GM21423 (cell line): ENCODE measurements around the gene TRPM3.

Source experiments
- ATAC-seq: cut with Tn5 transposase; IDR thresholded peaks from one replicate; pipeline ENCODE4 v1.9.1; 2021; ENCODE audit warnings: mild to moderate bottlenecking, moderate library complexity; ENCODE audit not compliant: unreplicated experiment

The TRPM3 gene

DNA sequence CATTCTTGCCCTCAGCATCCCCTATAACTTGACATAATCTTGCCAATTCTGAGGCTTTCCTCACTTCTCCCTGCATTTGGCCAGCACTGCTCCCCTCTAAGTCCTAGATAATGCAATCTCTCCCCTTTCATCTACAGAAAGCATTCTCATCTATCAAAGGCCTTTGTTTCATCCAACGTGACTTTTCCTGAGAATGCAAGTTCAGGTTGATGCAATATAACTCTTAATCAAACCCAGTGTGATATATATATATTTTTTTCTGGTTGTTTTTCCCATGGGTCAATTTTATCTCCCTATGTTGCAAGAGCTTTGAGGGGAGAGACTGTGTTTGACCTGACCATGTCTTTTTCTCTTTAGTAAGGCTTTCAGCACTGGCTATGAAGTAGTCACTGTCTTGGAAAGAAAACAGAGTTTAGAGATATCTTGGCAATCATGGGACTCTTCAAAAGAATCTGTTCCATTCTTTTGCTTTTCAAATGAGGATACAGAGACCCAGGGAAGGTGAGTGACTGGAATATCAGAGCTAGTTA is 268.6 kb downstream of the TRPM3 start:
- no peak for ATAC-seq

DNA sequence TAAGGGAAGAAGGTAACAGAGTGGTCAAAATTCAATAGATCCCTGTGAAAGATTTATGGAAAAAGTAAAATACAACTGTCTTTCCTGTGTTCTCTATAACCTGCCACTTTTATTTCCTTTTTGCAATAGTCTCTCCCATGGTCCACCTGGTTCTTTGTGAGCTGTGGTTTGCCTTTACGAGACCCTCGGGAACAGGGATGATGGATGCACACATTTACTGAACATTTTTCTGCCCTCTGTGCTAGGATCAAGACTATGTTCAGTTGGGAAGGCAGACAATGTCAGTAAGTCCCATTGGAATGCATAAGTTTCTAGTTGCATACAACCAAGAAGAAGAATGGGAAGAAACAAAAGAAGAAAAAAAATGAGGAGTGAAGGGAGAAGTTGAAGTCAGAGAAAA is 281.2 kb downstream of the TRPM3 start:
- no peak for ATAC-seq

DNA sequence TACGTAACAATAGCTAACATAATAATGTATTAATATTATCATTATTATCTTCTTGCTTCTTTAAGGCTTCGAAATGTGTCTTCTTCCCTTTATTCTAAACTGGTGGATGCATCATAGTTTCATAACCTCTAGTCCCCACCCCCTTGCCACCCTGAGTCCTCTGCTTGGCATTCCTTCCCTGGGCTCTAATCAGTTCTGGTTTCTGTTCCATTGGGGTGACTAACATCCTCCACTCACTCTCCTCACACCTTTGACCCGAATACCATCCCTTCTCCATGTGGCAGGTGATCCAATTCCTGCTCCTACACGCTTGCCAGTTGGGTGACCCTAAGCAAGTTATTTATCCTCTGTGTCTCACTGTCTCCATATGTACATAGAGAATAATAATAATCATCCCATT is 286.1 kb downstream of the TRPM3 start:
- no peak for ATAC-seq

DNA sequence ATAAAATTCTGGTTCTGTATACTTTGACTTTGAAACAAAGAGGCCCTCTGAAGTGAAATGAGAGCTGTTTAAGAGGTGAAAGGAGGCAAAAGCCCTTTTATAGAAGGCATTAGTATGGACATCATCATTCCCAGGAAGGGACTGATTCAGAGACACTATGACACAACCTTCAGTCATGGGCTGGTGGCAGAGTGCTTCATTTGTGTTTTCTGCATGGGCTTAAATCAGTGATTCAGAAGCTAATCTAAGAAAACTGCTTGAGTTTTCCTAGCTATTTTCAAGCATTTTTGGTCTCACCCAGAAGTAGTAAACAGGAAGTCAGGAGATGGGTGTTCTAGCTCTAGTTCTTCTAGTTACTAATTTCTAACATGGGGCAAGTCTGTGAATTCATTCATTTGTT is 288.9 kb downstream of the TRPM3 start:
- ATAC-seq, result no peak

DNA sequence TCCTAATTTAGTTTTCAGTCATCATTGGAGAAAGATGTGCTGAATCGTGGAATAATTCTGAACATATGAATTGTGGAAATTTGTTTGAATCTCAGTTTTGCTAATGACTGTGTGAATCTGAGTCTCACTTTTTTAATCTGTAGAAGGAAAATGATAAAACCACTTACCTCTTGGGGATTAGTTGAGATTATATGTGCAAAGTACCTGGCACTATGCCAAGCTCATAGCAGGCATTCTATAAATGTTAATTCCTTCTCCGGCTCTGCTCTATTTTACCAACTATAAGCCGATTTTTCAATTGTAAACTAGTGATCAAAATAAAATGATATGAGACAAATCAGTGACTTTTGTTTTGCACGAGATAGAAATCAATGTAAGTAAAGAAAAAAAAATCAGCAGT is 290.8 kb downstream of the TRPM3 start:
- ATAC-seq, result no peak

DNA sequence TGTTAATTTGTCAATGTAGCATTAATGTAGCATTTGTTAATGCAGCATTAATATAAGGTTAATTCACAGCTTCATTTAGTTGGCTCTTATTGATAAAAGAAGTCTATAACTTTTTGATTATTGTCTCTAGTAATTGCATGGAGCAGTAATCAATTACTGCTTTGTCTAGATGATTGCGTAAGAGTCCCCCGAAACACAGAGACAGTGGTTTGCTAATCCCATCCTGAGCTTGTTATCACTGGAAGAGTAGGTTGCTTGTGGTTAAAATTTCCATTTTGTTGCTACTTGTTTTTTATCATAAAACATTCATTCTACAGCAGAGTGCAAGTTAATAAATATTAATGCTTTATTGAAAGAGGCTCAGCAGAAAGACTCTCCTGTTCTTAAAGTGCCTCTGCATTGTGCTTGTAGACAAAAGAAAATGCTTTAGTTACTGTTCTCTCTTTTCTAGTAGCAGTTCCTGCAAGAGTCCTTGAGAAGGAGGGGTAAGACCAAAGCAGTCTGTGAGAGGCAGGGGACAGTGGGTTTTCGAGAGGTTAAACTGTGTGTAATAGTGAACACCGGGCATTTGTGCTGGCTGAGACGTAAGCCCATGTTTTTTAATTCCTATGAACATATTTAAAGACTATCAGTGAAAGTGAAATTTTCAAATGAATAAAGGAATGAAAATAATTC is 291.7 kb downstream of the TRPM3 start:
- no peak for ATAC-seq

DNA sequence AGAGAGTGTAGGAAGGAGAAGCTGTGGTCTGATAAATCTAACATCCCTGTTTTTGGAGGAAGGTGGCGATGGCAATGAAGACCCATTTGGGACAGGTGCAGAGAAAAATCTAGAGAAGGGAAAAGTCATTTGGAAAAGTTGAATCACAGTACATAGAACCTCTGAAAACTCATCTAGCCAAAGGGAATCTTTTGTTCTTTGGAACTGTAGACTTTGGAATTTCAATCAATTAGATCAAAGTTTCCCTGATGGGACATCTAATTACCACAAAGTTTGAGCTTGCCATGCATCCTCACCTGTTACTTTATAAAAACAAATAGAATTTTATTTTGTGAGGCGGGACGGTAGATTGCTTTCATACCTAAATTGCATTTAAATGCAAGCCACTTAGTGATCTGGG is 294.9 kb downstream of the TRPM3 start:
- no peak for ATAC-seq

DNA sequence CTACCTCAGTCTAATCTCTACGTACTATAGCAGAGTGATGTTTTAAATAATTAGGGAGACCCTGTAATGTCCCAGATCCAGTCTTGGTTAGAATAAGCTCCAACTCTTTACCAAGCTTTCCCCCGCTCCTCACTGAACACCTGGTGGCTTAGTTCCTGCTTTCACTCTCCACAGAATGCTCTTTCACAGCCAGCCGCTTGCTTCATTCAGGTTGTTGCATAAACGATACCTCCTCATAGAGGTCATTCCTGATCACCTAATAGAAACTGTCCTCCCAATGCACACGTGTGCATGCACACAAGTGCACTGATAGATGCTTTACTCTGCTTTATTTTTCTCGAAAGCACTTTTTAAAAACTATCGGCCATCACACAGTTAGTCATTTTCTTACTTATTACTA is 298.1 kb downstream of the TRPM3 start:
- ATAC-seq, result no peak

DNA sequence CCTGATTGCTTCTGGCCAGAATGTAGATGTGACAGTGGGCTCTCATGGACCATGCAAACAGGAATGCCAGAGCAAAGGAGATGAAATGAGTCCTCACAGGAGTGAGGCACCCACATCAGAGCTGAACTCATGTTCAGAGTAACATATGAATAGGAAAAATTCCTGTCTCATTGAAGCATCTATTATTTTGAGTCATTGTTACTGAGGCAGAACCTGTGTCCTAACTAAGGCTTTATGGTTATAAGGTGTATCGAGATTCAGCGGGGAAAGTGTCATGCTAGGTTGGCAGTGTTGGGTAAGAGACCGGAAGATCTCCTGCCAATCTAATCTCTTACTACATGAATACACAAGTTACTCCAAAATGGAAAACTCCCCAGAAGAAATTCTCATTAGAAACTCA is 304.1 kb downstream of the TRPM3 start:
- ATAC-seq, result no peak

DNA sequence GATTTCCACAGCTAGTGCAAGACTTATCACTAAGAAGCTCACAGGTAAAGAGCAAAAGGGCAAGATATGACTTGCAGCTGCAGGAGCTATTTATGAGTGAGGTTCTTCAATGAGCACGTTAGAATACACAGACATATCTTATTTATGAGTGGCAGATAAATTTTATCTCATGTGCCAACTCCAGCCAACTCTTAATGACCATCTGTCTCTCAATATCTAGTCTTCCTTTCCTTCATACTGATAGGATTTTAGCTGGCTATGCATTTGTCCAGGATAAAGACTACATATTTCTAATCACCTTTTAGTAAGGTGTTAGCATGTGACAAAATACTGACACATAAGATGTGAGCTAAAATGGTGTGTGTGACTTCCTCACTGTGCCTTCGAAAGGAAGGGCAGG is 304.5 kb downstream of the TRPM3 start:
- no peak for ATAC-seq

DNA sequence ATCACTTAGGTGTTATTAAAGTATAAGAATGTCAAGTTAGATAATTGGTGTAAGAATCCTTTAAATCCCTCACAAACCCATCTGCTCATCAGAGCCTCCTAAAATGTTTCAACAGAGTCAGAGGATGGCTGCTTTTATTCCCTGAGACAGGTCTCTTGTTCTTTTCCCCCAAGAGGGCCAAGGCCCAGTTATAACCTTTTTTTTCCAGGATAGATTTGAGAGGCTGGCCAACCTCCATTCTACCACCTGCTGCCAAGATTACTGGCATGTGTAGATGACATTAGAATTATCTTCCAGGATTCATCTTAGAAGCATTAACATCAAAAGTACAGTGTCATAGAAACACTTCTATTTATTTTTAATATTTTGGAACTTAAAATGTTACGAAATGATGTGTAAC is 305.1 kb downstream of the TRPM3 start:
- ATAC-seq, result no peak

DNA sequence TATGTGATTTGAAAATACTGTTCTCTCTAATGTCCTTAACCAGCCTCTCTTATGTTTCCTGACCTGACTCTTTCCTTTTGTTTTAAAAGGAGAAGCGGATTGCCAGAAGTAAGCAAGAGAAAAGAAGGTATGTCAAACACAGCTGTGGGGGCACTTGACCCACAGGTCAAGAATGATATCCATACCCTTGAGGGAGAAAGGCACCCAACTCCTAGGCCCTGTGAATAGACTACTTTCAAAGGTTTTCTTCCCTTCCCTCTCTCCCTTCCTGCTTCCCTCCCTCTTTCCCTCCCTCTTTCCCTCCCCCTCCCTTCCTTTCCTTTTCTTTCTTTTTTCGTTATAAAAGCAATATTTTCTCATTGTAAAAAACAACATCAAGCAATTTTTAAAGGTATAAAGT is 306.8 kb downstream of the TRPM3 start:
- ATAC-seq, result no peak

DNA sequence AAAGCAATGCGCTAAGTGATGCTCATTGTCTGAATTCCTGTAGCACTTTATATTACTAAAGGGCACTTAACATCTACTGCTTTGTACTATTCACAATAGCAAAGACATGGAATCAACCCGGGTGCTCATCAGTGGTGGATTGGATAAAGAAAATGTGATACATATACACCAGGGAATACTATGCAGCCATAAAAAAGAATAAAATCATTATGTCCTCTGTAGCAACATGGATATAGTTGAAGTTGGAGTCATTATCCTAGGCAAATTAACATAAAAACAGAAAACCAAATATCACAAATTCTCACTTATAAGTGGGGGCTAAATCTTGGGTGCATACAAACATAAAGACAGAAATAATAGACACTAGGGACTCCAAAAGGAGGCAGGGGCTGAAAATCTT is 308.3 kb downstream of the TRPM3 start:
- ATAC-seq, result no peak

DNA sequence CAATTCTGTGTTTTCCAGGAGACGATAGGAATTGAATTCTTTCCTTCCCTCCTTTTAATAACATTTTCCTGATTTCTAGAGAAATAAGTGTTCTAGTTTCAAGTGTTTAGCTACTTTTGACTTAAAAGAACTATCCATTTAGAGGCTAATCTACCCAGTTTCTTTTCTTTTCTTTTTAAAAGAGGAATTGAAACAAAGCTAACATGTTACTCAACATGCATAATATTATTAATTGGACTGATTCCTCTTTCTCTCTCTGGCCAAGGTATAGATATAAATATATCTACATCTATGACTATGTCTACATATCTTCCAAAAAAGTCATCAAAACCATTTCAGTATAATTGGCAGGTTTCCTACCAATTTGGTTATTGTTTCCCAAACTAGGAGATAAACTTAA is 309.8 kb downstream of the TRPM3 start:
- ATAC-seq, result peak; percentile 70

DNA sequence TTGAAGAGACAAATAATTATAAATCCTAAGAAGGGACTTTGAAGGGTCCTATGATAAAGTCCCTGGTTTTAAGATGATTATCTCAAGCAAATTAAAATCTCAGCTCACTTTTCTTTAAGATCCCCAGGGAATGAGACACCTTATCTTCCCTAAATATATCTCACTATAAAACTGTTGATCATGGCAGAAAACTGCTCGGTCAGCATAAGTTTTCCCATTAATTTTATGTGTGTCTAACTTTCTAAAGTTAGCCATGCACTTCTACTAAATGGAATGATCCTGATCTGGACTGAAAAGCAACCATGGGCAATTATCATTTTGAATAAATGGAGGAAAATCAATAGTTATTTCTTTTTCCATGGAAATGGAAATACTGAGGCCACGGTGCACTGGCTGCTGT is 314.5 kb downstream of the TRPM3 start:
- no peak for ATAC-seq

DNA sequence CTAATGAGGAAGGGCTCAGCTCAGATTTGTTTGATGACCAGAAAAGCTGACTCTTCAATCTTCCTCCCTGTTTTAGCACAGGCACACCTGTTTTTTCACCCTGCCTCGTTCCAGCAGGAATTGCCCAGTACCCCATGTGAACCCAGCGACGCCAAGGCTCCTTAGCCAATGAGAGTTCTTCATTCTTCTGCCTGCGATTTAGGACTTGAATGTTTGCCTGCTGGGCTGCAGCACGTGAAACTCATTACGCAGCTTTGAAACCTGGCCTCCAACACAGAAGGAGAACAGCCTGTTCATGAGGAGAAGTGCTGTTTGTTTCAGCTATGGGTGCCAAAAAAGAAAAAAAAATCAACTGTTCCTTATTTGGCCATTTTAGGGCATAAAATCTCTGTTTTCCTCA is 315.5 kb downstream of the TRPM3 start:
- ATAC-seq, result no peak

DNA sequence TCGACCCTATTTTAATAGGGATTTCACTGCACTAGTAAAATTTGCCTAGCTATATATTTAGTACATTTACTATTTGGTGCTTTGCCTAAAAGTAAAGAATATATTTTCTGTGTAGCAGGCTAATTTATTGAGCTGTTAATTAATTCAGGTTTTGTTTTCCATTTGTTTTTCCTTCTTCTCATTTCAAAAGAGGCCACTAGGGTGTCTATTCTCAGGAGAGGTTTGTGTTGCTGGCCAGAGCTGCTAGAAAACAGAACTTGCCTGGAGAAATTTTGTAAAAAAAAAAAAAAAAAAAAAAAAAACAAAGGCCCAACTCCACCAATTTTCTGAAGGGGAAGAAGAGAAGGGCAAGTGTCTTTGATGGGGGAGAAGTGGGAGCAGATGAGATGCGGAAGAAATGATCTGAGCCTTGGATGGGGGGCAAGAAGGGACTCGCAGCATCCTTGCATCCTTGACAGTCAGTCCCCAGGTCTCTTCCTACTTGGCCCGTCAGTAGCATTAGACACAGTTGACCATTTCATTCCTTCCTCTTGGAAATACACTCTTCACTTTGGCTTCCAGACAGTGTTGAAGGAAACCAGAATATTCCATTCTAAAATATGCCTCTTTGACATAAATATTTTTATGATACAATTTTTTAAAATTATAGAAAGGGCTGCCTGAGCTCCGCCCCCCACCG is 318.5 kb downstream of the TRPM3 start:
- no peak for ATAC-seq

DNA sequence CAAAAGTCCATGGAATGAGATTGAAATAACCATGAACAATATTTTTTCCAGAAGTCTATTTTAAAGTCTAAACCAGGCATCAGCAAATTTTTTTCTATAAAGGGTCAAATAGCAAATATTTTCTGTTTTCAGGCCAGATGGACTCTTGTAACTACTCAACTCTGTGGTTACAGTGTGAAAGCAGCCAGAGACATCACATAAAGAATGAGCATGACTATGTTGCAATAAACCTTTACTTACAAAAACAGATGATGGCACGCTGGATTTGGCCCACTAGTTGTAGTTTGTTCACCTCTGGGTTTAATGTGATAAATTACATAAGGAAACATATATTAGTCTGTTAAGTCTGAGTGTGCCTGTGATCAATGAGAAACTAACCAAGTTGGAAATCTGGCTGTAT is 319.2 kb downstream of the TRPM3 start:
- ATAC-seq, result no peak

DNA sequence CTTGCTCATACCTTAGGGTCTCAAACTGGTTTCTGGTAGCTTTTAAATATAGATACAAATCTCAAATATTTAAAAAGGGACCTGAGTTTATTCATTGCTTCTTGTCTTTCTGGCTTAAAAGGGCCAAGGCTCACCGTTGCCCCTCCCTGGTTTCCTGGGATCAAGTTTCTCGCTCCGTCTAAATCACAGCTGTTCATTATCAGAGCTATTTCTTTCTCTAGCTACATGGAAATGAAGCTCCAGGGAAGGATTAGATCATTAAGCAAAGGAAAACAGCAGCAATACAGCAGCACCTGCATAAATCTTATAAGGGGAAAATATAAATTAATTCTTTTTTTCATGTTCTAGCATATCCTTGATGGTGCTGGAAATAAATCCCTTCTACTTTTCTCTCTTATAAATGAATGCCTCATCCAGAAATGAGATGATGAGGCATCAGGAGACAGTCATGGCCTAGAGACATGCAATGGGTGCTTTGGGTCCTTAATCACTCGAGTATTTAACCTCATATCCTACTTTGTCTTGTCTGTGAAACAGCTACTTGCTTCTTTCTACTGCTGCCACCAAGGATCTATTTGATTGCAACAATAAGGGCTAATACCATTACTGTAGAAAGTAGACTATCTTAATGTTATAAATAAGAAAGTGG is 320.1 kb downstream of the TRPM3 start:
- ATAC-seq, result no peak

DNA sequence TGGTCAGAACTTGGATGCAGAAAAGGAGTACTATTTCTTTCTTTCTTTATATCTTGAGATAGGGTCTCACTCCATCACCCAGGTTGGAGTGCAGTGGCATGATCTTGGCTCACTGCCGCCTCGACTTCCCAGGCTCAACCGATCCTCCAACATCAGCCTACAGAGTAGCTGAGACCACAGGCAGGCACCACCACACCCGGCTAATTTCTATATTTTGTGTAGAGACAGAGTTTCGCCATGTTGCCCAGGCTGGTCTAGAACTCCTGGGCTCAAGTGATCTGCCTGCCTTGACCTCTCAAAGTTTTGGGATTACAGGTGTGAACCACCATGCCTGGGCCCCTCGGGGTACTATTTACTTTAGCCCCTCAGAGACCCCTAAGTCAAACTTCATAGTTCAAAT is 323.4 kb downstream of the TRPM3 start:
- no peak for ATAC-seq

DNA sequence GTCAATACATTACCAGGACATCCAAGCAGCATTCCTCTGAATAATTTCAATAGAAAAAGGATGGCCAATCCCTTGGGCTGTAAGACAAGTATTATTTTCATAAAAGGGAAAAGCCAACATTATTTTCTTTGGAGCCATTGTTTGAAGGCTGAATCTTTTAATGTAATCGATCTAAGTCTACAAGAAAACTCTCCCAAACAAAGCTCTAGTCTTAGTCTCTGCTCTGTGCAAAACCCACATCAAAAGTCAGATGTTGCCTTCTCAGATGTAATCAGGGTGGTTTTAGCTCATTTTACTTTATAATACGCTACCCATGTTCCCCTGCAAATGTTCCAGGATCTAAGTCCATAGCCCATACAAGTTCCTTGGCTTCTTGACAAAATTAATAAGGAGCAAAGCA is 325.6 kb downstream of the TRPM3 start:
- no peak for ATAC-seq

DNA sequence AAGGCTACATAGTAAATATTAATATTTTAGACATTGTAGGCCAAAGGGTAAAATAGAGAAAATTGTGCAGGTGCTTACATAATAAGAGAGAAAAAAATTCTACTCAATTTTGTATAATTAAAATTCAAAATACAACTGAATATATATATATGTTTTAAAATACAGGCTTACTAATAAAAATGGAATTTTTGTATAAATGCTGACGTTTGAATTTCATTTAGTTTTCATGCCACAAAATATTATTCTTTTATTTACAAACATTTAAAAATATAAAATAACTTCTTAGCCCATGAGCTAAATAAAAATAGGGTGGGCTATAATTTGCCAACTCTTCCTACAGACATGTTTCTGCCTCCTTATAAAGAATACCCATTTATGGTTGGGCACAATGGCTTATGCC is 328.6 kb downstream of the TRPM3 start:
- ATAC-seq, result no peak
